Activated B cell treated with CpG ODN at 0.5 μM for 24 hours (primary cell): ENCODE measurements around the gene MYCBPAP. TPM values are rescaled to one million over a fixed set of nuclear protein-coding genes. Genes with fewer than 3 reads are reported as not detected.

Experiments
- ATAC-seq: fragments of 200-7000 bp; cut with Tn5 transposase; one replicate; pipeline ENCODE4 v1.10.0; 2021; ENCODE audit warnings: low read depth, mild to moderate bottlenecking, moderate library complexity
- CTCF ChIA-PET: fragments of 350-600 bp; sonication (Branson Sonifier 250); formaldehyde crosslinking; loops from one replicate; lab custom pipeline; 2021; ENCODE audit warnings: antibody characterized with exemption; lab: Charles Lee
- POLR2A ChIA-PET: fragments of 350-600 bp; sonication (Branson Sonifier 250); formaldehyde crosslinking; loops from one replicate; lab custom pipeline; 2021; ENCODE audit warnings: antibody characterized with exemption; lab: Charles Lee
- DNase-seq: peaks from one replicate; pipeline ENCODE4 v3.0.0; 2022
- H3K27ac Mint-ChIP-seq: one replicate; pipeline ENCODE4 v1.8.0; 2020; ENCODE audit warnings: mixed read lengths
- H3K27me3 Mint-ChIP-seq: one replicate; pipeline ENCODE4 v1.8.0; 2021; ENCODE audit warnings: mixed read lengths
- H3K36me3 Mint-ChIP-seq: one replicate; pipeline ENCODE4 v1.8.0; 2021; ENCODE audit warnings: low read depth, mixed read lengths
- H3K4me1 Mint-ChIP-seq: one replicate; pipeline ENCODE4 v1.8.0; 2021; ENCODE audit warnings: mixed read lengths
- H3K4me3 Mint-ChIP-seq: one replicate; pipeline ENCODE4 v1.8.0; 2020; ENCODE audit warnings: mild to moderate bottlenecking, mixed read lengths
- H3K9me3 Mint-ChIP-seq: one replicate; pipeline ENCODE4 v1.8.0; 2020; ENCODE audit warnings: mixed read lengths
- intact Hi-C: fragments of 100-400 bp; cut with micrococcal nuclease; formaldehyde crosslinking; loops from one replicate; pipeline ENCODE4 v1.15.1; 2024
- total RNA-seq: library from RNA; stranded (reverse); gene quantifications from 2 replicates; pipeline ENCODE4 v1.2.3, GENCODE V29; 2022
- TF ChIP-seq, protein P1 (sequence below): fragments of 200-600 bp; IDR thresholded peaks from one replicate; pipeline ENCODE4 v1.8.0; 2022; ENCODE audit warnings: antibody characterized with exemption, mild to moderate bottlenecking

Gene MYCBPAP
- total RNA-seq, 1 donor from 2014 or later, result 2.3 TPM

- Mint-ChIP-seq H3K27ac (peak within 1 kb of the TSS; percentile 90), H3K4me1 (peaks cover 19% of the 10 kb centered on the region), H3K9me3 (no peaks in the 10 kb centered on the region), H3K27me3 (peaks cover 3% of the 10 kb centered on the region), H3K4me3 (peak within 1 kb of the TSS; percentile 86), H3K36me3 (peaks cover 25% of the 10 kb centered on the region)
- peak; percentile 95 for ATAC-seq
- TF ChIP-seq, protein P1, sequence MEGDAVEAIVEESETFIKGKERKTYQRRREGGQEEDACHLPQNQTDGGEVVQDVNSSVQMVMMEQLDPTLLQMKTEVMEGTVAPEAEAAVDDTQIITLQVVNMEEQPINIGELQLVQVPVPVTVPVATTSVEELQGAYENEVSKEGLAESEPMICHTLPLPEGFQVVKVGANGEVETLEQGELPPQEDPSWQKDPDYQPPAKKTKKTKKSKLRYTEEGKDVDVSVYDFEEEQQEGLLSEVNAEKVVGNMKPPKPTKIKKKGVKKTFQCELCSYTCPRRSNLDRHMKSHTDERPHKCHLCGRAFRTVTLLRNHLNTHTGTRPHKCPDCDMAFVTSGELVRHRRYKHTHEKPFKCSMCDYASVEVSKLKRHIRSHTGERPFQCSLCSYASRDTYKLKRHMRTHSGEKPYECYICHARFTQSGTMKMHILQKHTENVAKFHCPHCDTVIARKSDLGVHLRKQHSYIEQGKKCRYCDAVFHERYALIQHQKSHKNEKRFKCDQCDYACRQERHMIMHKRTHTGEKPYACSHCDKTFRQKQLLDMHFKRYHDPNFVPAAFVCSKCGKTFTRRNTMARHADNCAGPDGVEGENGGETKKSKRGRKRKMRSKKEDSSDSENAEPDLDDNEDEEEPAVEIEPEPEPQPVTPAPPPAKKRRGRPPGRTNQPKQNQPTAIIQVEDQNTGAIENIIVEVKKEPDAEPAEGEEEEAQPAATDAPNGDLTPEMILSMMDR, result no peak
- POLR2A ChIA-PET, result interaction anchor here (0.6 to 1.9 kb wide), 9 partner anchors 10 to 798 kb away, joined by 3 to 20 read pairs (median 5); partner anchors contain the start of genes ACSF2, CHAD, LRRC59 and TOB1
- DNase-seq, result peak; percentile 84
- intact Hi-C loops, result loop anchor here (1.0 to 2.0 kb wide), 11 partner anchors 30 to 228 kb away; partner anchors contain the start of genes ACSF2, ANKRD40, CACNA1G and LRRC59
- CTCF ChIA-PET, result interaction anchor here (0.8 to 2.9 kb wide), 11 partner anchors 8 to 116 kb away, joined by 3 to 29 read pairs (median 4); partner anchors contain the start of gene LRRC59
These were observed 29.6 kb upstream of the MYCBPAP start, which contains the start of gene RSAD1 for GRCh38 chr17:50478391-50479381. TSS of gene RSAD1 (plus strand) at chr17:50478860. CDS start at chr17:50478885, 25 bp downstream.

GRCh38 chr17:50479522-50480141 lies 28.6 kb upstream of the MYCBPAP start:
- H3K36me3 Mint-ChIP-seq, result peaks cover 31% of the 10 kb centered on the region
- ChIA-PET CTCF (interaction anchor here (0.8 to 2.9 kb wide), 10 partner anchors 9 to 117 kb away, joined by 3 to 29 read pairs (median 4); partner anchors contain the start of gene LRRC59), POLR2A (interaction anchor here (1.1 to 1.7 kb wide), 5 partner anchors 14 to 387 kb away, joined by 4 to 20 read pairs (median 7); partner anchors contain the start of genes ACSF2, LRRC59 and TOB1)
- ATAC-seq (peak; percentile 32), DNase-seq (peak; percentile 49)
- intact Hi-C loops, result loop anchor here (1.0 to 2.0 kb wide), 7 partner anchors 53 to 227 kb away; partner anchors contain the start of genes ACSF2, ANKRD40 and CACNA1G
- peak overlapping the region; percentile 86 for H3K4me3 Mint-ChIP-seq
- H3K9me3 Mint-ChIP-seq, result no peaks in the 10 kb centered on the region
- TF ChIP-seq, protein P1, result no peak
- peaks cover 19% of the 10 kb centered on the region for H3K4me1 Mint-ChIP-seq
- peak overlapping the region; percentile 70 for H3K27ac Mint-ChIP-seq
- peaks cover 3% of the 10 kb centered on the region for H3K27me3 Mint-ChIP-seq

GRCh38 chr17:50480142-50480764 lies 28.0 kb upstream of the MYCBPAP start:
- Mint-ChIP-seq H3K27me3 (peaks cover 3% of the 10 kb centered on the region), H3K36me3 (peaks cover 38% of the 10 kb centered on the region), H3K9me3 (no peaks in the 10 kb centered on the region), H3K4me1 (peaks cover 19% of the 10 kb centered on the region), H3K4me3 (peak overlapping the region; percentile 86), H3K27ac (no peak overlapping the region)
- intact Hi-C loops, result no loop called here
- CTCF ChIA-PET, result interaction anchor here (0.7 to 1.5 kb wide), 6 partner anchors 22 to 212 kb away, joined by 3 to 29 read pairs (median 4); no protein-coding TSS in a partner anchor
- POLR2A ChIA-PET, result interaction anchor here (1.1 to 1.7 kb wide), 3 partner anchors 83 to 386 kb away, joined by 7 to 20 read pairs (median 9); partner anchors contain the start of genes LRRC59 and TOB1
- no peak for DNase-seq
- no peak for ATAC-seq
- TF ChIP-seq, protein P1, result no peak

GRCh38 chr17:50480854-50481490 lies 27.3 kb upstream of the MYCBPAP start:
- H3K4me1 Mint-ChIP-seq, result peaks cover 19% of the 10 kb centered on the region
- DNase-seq (no peak), ATAC-seq (no peak)
- H3K36me3 Mint-ChIP-seq, result peaks cover 45% of the 10 kb centered on the region
- POLR2A ChIA-PET, result no interaction called here
- CTCF ChIA-PET, result interaction anchor here (0.7 to 1.1 kb wide), 2 partner anchors 119 to 213 kb away, joined by 3 to 6 read pairs; no protein-coding TSS in a partner anchor
- H3K27me3 Mint-ChIP-seq, result peaks cover 3% of the 10 kb centered on the region
- H3K4me3 Mint-ChIP-seq, result no peak overlapping the region
- H3K9me3 Mint-ChIP-seq, result no peaks in the 10 kb centered on the region
- intact Hi-C loops, result no loop called here
- H3K27ac Mint-ChIP-seq, result no peak overlapping the region
- TF ChIP-seq, protein P1, result no peak
